T1000 (cell line): ENCODE data around the gene AATF.
A peak's percentile ranks its signal among the peaks of the same experiment; 100 is the strongest.

Experiments used
- DNase-seq: peaks from one replicate; lab custom pipeline; 2025; ENCODE audit warnings: mixed read lengths; lab: John Stamatoyannopoulos, UW

AATF gene

GRCh38 chr17:36948717-36949460, at the start of gene AATF:
Gene AATF (plus strand): TSS chr17:36948954. CDS start chr17:36949126, 172 bp downstream.
- DNase-seq, result peak; percentile 96

- DNase-seq, result no peak
Observed at GRCh38 chr17:36899250-36900159, 49.2 kb upstream of the AATF start.

- DNase-seq, result no peak
Observed at GRCh38 chr17:36900160-36900512, 48.6 kb upstream of the AATF start.

- DNase-seq, result no peak
Observed at GRCh38 chr17:36901506-36901905, 47.2 kb upstream of the AATF start.

- DNase-seq, result no peak
Observed at GRCh38 chr17:36907407-36907806, 41.3 kb upstream of the AATF start.

GRCh38 chr17:36910513-36910912, 38.2 kb upstream of the AATF start:
- DNase-seq, result no peak

- no peak for DNase-seq
Observed at GRCh38 chr17:36911001-36911400, 37.8 kb upstream of the AATF start.

GRCh38 chr17:36913132-36913531, 35.6 kb upstream of the AATF start:
- no peak for DNase-seq

- no peak for DNase-seq
Observed at GRCh38 chr17:36918211-36918691, 30.5 kb upstream of the AATF start.

- no peak for DNase-seq
Observed at GRCh38 chr17:36919407-36919968, 29.3 kb upstream of the AATF start.

GRCh38 chr17:36920032-36921005, 28.4 kb upstream of the AATF start:
- no peak for DNase-seq

- DNase-seq, result no peak
Observed at GRCh38 chr17:36921095-36921851, 27.5 kb upstream of the AATF start.

- no peak for DNase-seq
Observed at GRCh38 chr17:36922175-36922574, 26.6 kb upstream of the AATF start.

GRCh38 chr17:36923814-36924221, 24.9 kb upstream of the AATF start:
- no peak for DNase-seq

GRCh38 chr17:36926226-36926625, 22.5 kb upstream of the AATF start:
- no peak for DNase-seq

- no peak for DNase-seq
Observed at GRCh38 chr17:36926701-36927100, 22.1 kb upstream of the AATF start.

- DNase-seq, result no peak
Observed at GRCh38 chr17:36928471-36929345, 20.0 kb upstream of the AATF start.

GRCh38 chr17:36929851-36930582, 18.7 kb upstream of the AATF start:
- DNase-seq, result no peak

GRCh38 chr17:36930583-36930900, 18.2 kb upstream of the AATF start:
- no peak for DNase-seq
